ENCODE measurements around the gene RYR3. TPM values are rescaled to one million over a fixed set of nuclear protein-coding genes. Genes with fewer than 3 reads are reported as not detected.

The RYR3 gene
- total RNA-seq, 2 experiments from 2014 or later: 0.06 to 0.32 TPM

DNA sequence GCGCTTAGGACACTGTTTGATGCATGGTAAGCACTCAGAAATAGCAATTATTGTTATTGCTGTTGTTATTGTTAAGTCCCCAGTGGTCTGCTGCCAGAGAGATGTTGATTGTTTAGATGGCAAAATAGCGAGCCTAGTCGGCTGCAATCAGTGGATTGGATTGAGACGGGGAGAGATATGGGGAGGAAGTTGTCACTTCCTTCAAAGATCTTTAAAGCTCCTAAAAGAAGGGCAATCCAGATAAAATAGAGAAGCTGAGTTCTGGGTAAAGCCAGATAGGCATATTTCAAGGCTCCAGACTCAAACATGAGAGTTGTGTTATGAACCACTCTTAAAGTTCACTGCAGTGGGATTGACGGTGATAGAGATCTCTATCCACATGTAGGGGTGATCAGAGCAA is 64.5 kb downstream of the RYR3 start:
- Histone ChIP-seq H3K4me2 (ENCODE audit: low read length) (no peak overlapping the region), H3K79me2 (ENCODE audit: insufficient read depth, low read depth, low read length) (no peaks in the 10 kb centered on the region), H2AFZ (ENCODE audit: low read length) (no peak overlapping the region), H3K27ac (ENCODE audit: low read depth, low read length, poor library complexity, severe bottlenecking) (no peak overlapping the region), H3K4me1 (ENCODE audit: insufficient read depth, low read length, poor library complexity, severe bottlenecking) (no peaks in the 10 kb centered on the region), H3K4me3 (ENCODE audit: low read depth, low read length, poor library complexity, severe bottlenecking) (no peak overlapping the region), H3K9me2 (ENCODE audit: insufficient read depth, low read length) (no peaks in the 10 kb centered on the region; the same call in 1 of the 2 replicates), H3K36me3 (ENCODE audit: insufficient read depth, low read length) (no peaks in the 10 kb centered on the region), H3K9me3 (ENCODE audit: low read length) (no peaks in the 10 kb centered on the region), H4K20me1 (ENCODE audit: insufficient read depth, low read length) (no peaks in the 10 kb centered on the region)
- no peak for DNase-seq (ENCODE audit: low spot score)
- no TSS peak for BruUV-seq (replicated peaks)
- POLR2A ChIA-PET: interaction anchor here (0.7 kb wide), 1 partner anchor 325 kb away, joined by 3 read pairs; no protein-coding TSS in a partner anchor
- intact Hi-C loops (cut with micrococcal nuclease; ENCODE audit: unreplicated experiment): no loop called here
- no peak for TF ChIP-seq EZH2phosphoT487 (IDR thresholded peaks at IDR 0.05; ENCODE audit: borderline replicate concordance, low read depth, low read length)
- TF ChIP-seq, protein P1, sequence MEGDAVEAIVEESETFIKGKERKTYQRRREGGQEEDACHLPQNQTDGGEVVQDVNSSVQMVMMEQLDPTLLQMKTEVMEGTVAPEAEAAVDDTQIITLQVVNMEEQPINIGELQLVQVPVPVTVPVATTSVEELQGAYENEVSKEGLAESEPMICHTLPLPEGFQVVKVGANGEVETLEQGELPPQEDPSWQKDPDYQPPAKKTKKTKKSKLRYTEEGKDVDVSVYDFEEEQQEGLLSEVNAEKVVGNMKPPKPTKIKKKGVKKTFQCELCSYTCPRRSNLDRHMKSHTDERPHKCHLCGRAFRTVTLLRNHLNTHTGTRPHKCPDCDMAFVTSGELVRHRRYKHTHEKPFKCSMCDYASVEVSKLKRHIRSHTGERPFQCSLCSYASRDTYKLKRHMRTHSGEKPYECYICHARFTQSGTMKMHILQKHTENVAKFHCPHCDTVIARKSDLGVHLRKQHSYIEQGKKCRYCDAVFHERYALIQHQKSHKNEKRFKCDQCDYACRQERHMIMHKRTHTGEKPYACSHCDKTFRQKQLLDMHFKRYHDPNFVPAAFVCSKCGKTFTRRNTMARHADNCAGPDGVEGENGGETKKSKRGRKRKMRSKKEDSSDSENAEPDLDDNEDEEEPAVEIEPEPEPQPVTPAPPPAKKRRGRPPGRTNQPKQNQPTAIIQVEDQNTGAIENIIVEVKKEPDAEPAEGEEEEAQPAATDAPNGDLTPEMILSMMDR (conservative IDR thresholded peaks at IDR 0.05; ENCODE audit: low read length): no peak
- CTCF ChIA-PET (ENCODE audit: unreplicated experiment): no interaction called here

DNA sequence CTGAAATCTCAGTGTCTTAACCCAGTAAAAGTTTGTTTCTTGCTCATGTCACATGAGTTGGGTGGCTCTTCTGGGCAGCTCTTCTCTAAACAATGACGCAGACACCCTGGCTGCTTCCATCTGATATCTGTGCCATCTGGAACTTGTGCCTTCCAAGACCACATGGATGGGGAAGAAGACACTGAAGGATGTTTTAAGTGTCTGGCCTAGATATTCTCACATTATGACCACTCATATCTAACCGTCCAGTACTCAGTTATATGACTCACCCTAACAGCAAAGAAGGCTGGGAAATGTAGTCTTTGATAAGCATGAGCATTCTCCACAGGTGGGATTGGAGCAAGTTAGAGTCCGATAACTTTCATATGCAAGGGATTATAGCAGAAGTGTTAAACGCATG is 66.4 kb downstream of the RYR3 start:
- Histone ChIP-seq H3K4me2 (ENCODE audit: low read length) (no peak overlapping the region), H3K9me3 (ENCODE audit: low read length) (no peaks in the 10 kb centered on the region), H3K4me1 (ENCODE audit: insufficient read depth, low read length, poor library complexity, severe bottlenecking) (peaks cover 12% of the 10 kb centered on the region), H4K20me1 (ENCODE audit: insufficient read depth, low read length) (no peaks in the 10 kb centered on the region), H3K9me2 (ENCODE audit: insufficient read depth, low read length) (no peaks in the 10 kb centered on the region; the same call in 1 of the 2 replicates), H3K79me2 (ENCODE audit: insufficient read depth, low read depth, low read length) (no peaks in the 10 kb centered on the region), H2AFZ (ENCODE audit: low read length) (no peak overlapping the region), H3K4me3 (ENCODE audit: low read depth, low read length, poor library complexity, severe bottlenecking) (no peak overlapping the region), H3K36me3 (ENCODE audit: insufficient read depth, low read length) (no peaks in the 10 kb centered on the region), H3K27ac (ENCODE audit: low read depth, low read length, poor library complexity, severe bottlenecking) (no peak overlapping the region)
- CTCF ChIA-PET (ENCODE audit: unreplicated experiment): no interaction called here
- TF ChIP-seq, protein P1 (conservative IDR thresholded peaks at IDR 0.05; ENCODE audit: low read length): no peak
- DNase-seq (ENCODE audit: low spot score): no peak
- POLR2A ChIA-PET: no interaction called here
- no TSS peak for BruUV-seq (replicated peaks)
- intact Hi-C loops (cut with micrococcal nuclease; ENCODE audit: unreplicated experiment): no loop called here

GRCh38 chr15:33378866-33379480 is 68.2 kb downstream of the RYR3 start:
- no peak overlapping the region for H3K27ac ChIP-seq (ENCODE audit: low read depth, low read length, poor library complexity, severe bottlenecking)
- no peak overlapping the region for H2AFZ ChIP-seq (ENCODE audit: low read length)
- BruUV-seq (replicated peaks): no TSS peak
- no peak overlapping the region for H3K4me3 ChIP-seq (ENCODE audit: low read depth, low read length, poor library complexity, severe bottlenecking)
- DNase-seq (ENCODE audit: low spot score): no peak
- CTCF ChIA-PET (ENCODE audit: unreplicated experiment): no interaction called here
- intact Hi-C loops (cut with micrococcal nuclease; ENCODE audit: unreplicated experiment): no loop called here
- H3K79me2 ChIP-seq (ENCODE audit: insufficient read depth, low read depth, low read length): no peaks in the 10 kb centered on the region
- H3K9me3 ChIP-seq (ENCODE audit: low read length): no peaks in the 10 kb centered on the region
- no peaks in the 10 kb centered on the region for H4K20me1 ChIP-seq (ENCODE audit: insufficient read depth, low read length)
- TF ChIP-seq EZH2phosphoT487 (IDR thresholded peaks at IDR 0.05; ENCODE audit: borderline replicate concordance, low read depth, low read length): no peak
- TF ChIP-seq, protein P1 (conservative IDR thresholded peaks at IDR 0.05; ENCODE audit: low read length): no peak
- H3K9me2 ChIP-seq (ENCODE audit: insufficient read depth, low read length): no peaks in the 10 kb centered on the region
- H3K4me2 ChIP-seq (ENCODE audit: low read length): no peak overlapping the region
- POLR2A ChIA-PET: no interaction called here
- H3K36me3 ChIP-seq (ENCODE audit: insufficient read depth, low read length): no peaks in the 10 kb centered on the region
- H3K4me1 ChIP-seq (ENCODE audit: insufficient read depth, low read length, poor library complexity, severe bottlenecking): peaks cover 19% of the 10 kb centered on the region

Measured in OCI-LY7 (cell line).